NCI-H345 treated with DMSO at 0.1 percent for 48 hours (cell line): ENCODE results near the gene RPL4.

Source experiments
- DNase-seq: peaks from one replicate; lab custom pipeline; 2025; ENCODE audit not compliant: unreplicated experiment; lab: John Stamatoyannopoulos, UW

RPL4 gene

GRCh38 chr15:66459818-66460615 lies 44.6 kb downstream of the RPL4 start:
- DNase-seq, result no peak

GRCh38 chr15:66456211-66456610 lies 48.4 kb downstream of the RPL4 start:
- no peak for DNase-seq

- DNase-seq, result no peak
Observed at GRCh38 chr15:66454143-66454542, 50.5 kb downstream of the RPL4 start.

- DNase-seq, result no peak
Observed at GRCh38 chr15:66452971-66453580, 51.6 kb downstream of the RPL4 start.

GRCh38 chr15:66452420-66452819 lies 52.2 kb downstream of the RPL4 start:
- no peak for DNase-seq
